ENCODE data around the gene CELF2. TPM values are rescaled to one million over a fixed set of nuclear protein-coding genes. Genes with fewer than 3 reads are reported as not detected.

CELF2 gene
- total RNA-seq, 1 donor from 2014 or later = 54.3 TPM

- Histone ChIP-seq H3K36me3 (no peaks in the 10 kb centered on the region), H3K4me1 (no peaks in the 10 kb centered on the region), H3K4me3 (no peak overlapping the region), H3K27me3 (no peaks in the 10 kb centered on the region), H3K27ac (no peak overlapping the region), H3K9me3 (no peaks in the 10 kb centered on the region)
- TF ChIP-seq CTCF (IDR thresholded peaks at IDR 0.05) = no peak
- no peak for TF ChIP-seq POLR2A (IDR thresholded peaks at IDR 0.05)
- DNase-seq (ENCODE audit: extremely low spot score in 2 of 2) = no peak
- intact Hi-C loops (cut with DNase I) = no loop called here
Measured at GRCh38 chr10:11381023-11381422, 363.4 kb downstream of the CELF2 start.

- no peak for DNase-seq (ENCODE audit: extremely low spot score in 2 of 2)
- H3K9me3 ChIP-seq = no peaks in the 10 kb centered on the region
- no peaks in the 10 kb centered on the region for H3K36me3 ChIP-seq
- H3K4me3 ChIP-seq = no peak overlapping the region
- no peak overlapping the region for H3K27ac ChIP-seq
- intact Hi-C loops (cut with DNase I) = no loop called here
- H3K4me1 ChIP-seq = no peaks in the 10 kb centered on the region
- no peaks in the 10 kb centered on the region for H3K27me3 ChIP-seq
- TF ChIP-seq POLR2AphosphoS5 (IDR thresholded peaks at IDR 0.05; ENCODE audit: insufficient read depth in 1 of 2, low read depth in 1 of 2) = no peak
- no peak for TF ChIP-seq CTCF (IDR thresholded peaks at IDR 0.05)
- no peak for TF ChIP-seq POLR2A (IDR thresholded peaks at IDR 0.05)
Measured at GRCh38 chr10:11381511-11381910, 363.8 kb downstream of the CELF2 start.

- no peak for TF ChIP-seq POLR2AphosphoS5 (IDR thresholded peaks at IDR 0.05; ENCODE audit: insufficient read depth in 1 of 2, low read depth in 1 of 2)
- no peak for TF ChIP-seq CTCF (IDR thresholded peaks at IDR 0.05)
- TF ChIP-seq POLR2A (IDR thresholded peaks at IDR 0.05) = no peak
- no peak overlapping the region for H3K4me3 ChIP-seq
- no peaks in the 10 kb centered on the region for H3K27me3 ChIP-seq
- intact Hi-C loops (cut with DNase I) = no loop called here
- no peaks in the 10 kb centered on the region for H3K4me1 ChIP-seq
- no peak for DNase-seq (ENCODE audit: extremely low spot score in 2 of 2)
- H3K36me3 ChIP-seq = no peaks in the 10 kb centered on the region
- no peak overlapping the region for H3K27ac ChIP-seq
- no peaks in the 10 kb centered on the region for H3K9me3 ChIP-seq
Measured at GRCh38 chr10:11382187-11382586, 364.5 kb downstream of the CELF2 start.

GRCh38 chr10:11386044-11386443 lies 368.4 kb downstream of the CELF2 start:
- TF ChIP-seq POLR2AphosphoS5 (IDR thresholded peaks at IDR 0.05; ENCODE audit: insufficient read depth in 1 of 2, low read depth in 1 of 2) (no peak), POLR2A (IDR thresholded peaks at IDR 0.05) (no peak), CTCF (IDR thresholded peaks at IDR 0.05) (no peak)
- Histone ChIP-seq H3K36me3 (no peaks in the 10 kb centered on the region), H3K27me3 (no peaks in the 10 kb centered on the region), H3K27ac (no peak overlapping the region), H3K4me1 (no peaks in the 10 kb centered on the region), H3K4me3 (no peak overlapping the region), H3K9me3 (no peaks in the 10 kb centered on the region)
- intact Hi-C loops (cut with DNase I) = no loop called here
- DNase-seq (ENCODE audit: extremely low spot score in 2 of 2) = no peak

All from vagina (tissue), 2 donors.